Skeletal muscle tissue (tissue), 4 donors: ENCODE results near the gene ABHD12. TPM values are rescaled to one million over a fixed set of nuclear protein-coding genes. Genes with fewer than 3 reads are reported as not detected.

ENCODE experiments used
- H3K27ac ChIP-seq: one replicate; pipeline ENCODE4 v1.7.0; 2013; ENCODE audit warnings: mild to moderate bottlenecking, low read depth, low read length, inconsistent platforms
- H3K27me3 ChIP-seq, 3 donors: one replicate each; pipeline ENCODE4 v1.7.0; 2013; ENCODE audit warnings: low read length in 3 of 3; ENCODE audit not compliant: control insufficient read depth in 3 of 3, insufficient read depth in 3 of 3
- H3K36me3 ChIP-seq, 3 donors: one replicate each; pipeline ENCODE4 v1.7.0; 2013; ENCODE audit warnings: low read length in 3 of 3; ENCODE audit not compliant: control insufficient read depth in 3 of 3, insufficient read depth in 3 of 3
- H3K4me1 ChIP-seq, 3 donors: one replicate each; pipeline ENCODE4 v1.7.0; 2013; ENCODE audit warnings: low read length in 3 of 3, mild to moderate bottlenecking in 3 of 3; ENCODE audit not compliant: control insufficient read depth in 3 of 3, insufficient read depth in 3 of 3
- H3K4me3 ChIP-seq, 3 donors: one replicate each; pipeline ENCODE4 v1.7.0; 2013; ENCODE audit warnings: low read length in 3 of 3
- H3K9ac ChIP-seq, 3 donors: one replicate each; pipeline ENCODE4 v1.7.0; 2013; ENCODE audit warnings: low read length in 3 of 3, mild to moderate bottlenecking in 3 of 3, moderate library complexity in 2 of 3, low read depth in 1 of 3
- H3K9me3 ChIP-seq, 3 donors: one replicate each; pipeline ENCODE4 v1.7.0; 2013; ENCODE audit warnings: low read length in 3 of 3; ENCODE audit not compliant: control insufficient read depth in 3 of 3
- total RNA-seq: library from RNA; depleted of rRNA; stranded (reverse); fragments of >200 nt; gene quantifications from one replicate; pipeline ENCODE4 v1.2.3, GENCODE V29; 2014
- donor health status: Osteomylitis.

ABHD12 gene
- total RNA-seq, 1 donor from 2014 or later = 29.7 TPM

GRCh38 chr20:25372584-25373336 is 17.9 kb downstream of the ABHD12 start:
- no peak overlapping the region for H3K27ac ChIP-seq
- H3K9ac ChIP-seq = no peak overlapping the region
- no peaks in the 10 kb centered on the region for H3K27me3 ChIP-seq
- H3K4me1 ChIP-seq = peaks cover 0 to 3% (median 2%) of the 10 kb centered on the region in 3 donors
- no peaks in the 10 kb centered on the region for H3K36me3 ChIP-seq
- H3K4me3 ChIP-seq = no peak overlapping the region
- H3K9me3 ChIP-seq = no peaks in the 10 kb centered on the region

- H3K9ac ChIP-seq = no peak overlapping the region
- H3K36me3 ChIP-seq = no peaks in the 10 kb centered on the region
- H3K4me1 ChIP-seq = no peaks in the 10 kb centered on the region
- no peak overlapping the region for H3K4me3 ChIP-seq
- H3K9me3 ChIP-seq = no peaks in the 10 kb centered on the region
- no peak overlapping the region for H3K27ac ChIP-seq
- H3K27me3 ChIP-seq = no peaks in the 10 kb centered on the region
Measured at GRCh38 chr20:25369971-25370370, 20.7 kb downstream of the ABHD12 start.

- Histone ChIP-seq H3K27ac (no peak overlapping the region), H3K9me3 (no peaks in the 10 kb centered on the region), H3K9ac (no peak overlapping the region), H3K4me3 (no peak overlapping the region), H3K36me3 (no peaks in the 10 kb centered on the region), H3K27me3 (no peaks in the 10 kb centered on the region), H3K4me1 (peaks cover 0 to 3% (median 0%) of the 10 kb centered on the region in 3 donors)
Measured at GRCh38 chr20:25369529-25369928, 21.1 kb downstream of the ABHD12 start.

- H3K4me3 ChIP-seq = no peak overlapping the region
- no peaks in the 10 kb centered on the region for H3K9me3 ChIP-seq
- H3K27ac ChIP-seq = no peak overlapping the region
- H3K36me3 ChIP-seq = no peaks in the 10 kb centered on the region
- H3K9ac ChIP-seq = no peak overlapping the region
- H3K27me3 ChIP-seq = no peaks in the 10 kb centered on the region
- peaks cover 0 to 3% (median 0%) of the 10 kb centered on the region in 3 donors for H3K4me1 ChIP-seq
Measured at GRCh38 chr20:25368976-25369375, 21.7 kb downstream of the ABHD12 start.

GRCh38 chr20:25368526-25368925 is 22.1 kb downstream of the ABHD12 start:
- Histone ChIP-seq H3K9ac (no peak overlapping the region), H3K4me3 (no peak overlapping the region), H3K27ac (no peak overlapping the region), H3K27me3 (no peaks in the 10 kb centered on the region), H3K9me3 (no peaks in the 10 kb centered on the region), H3K4me1 (peaks cover 0 to 3% (median 0%) of the 10 kb centered on the region in 3 donors), H3K36me3 (no peaks in the 10 kb centered on the region)

GRCh38 chr20:25364879-25365699 is 25.5 kb downstream of the ABHD12 start:
- no peaks in the 10 kb centered on the region for H3K36me3 ChIP-seq
- no peaks in the 10 kb centered on the region for H3K9me3 ChIP-seq
- no peak overlapping the region for H3K4me3 ChIP-seq
- H3K9ac ChIP-seq = no peak overlapping the region
- peaks cover 0 to 3% (median 0%) of the 10 kb centered on the region in 3 donors for H3K4me1 ChIP-seq
- H3K27ac ChIP-seq = no peak overlapping the region
- no peaks in the 10 kb centered on the region for H3K27me3 ChIP-seq

- Histone ChIP-seq H3K4me3 (no peak overlapping the region), H3K9me3 (no peaks in the 10 kb centered on the region), H3K36me3 (no peaks in the 10 kb centered on the region), H3K27ac (no peak overlapping the region), H3K4me1 (peaks cover 0 to 3% (median 0%) of the 10 kb centered on the region in 3 donors), H3K27me3 (no peaks in the 10 kb centered on the region), H3K9ac (no peak overlapping the region)
Measured at GRCh38 chr20:25364180-25364788, 26.4 kb downstream of the ABHD12 start.

GRCh38 chr20:25361287-25361683 is 29.4 kb downstream of the ABHD12 start:
- Histone ChIP-seq H3K27ac (no peak overlapping the region), H3K9me3 (no peaks in the 10 kb centered on the region), H3K4me1 (peaks cover 0 to 3% (median 0%) of the 10 kb centered on the region in 3 donors), H3K4me3 (no peak overlapping the region), H3K27me3 (no peaks in the 10 kb centered on the region), H3K9ac (no peak overlapping the region), H3K36me3 (no peaks in the 10 kb centered on the region)

GRCh38 chr20:25360631-25361286 is 29.9 kb downstream of the ABHD12 start:
- H3K27ac ChIP-seq = no peak overlapping the region
- no peak overlapping the region for H3K4me3 ChIP-seq
- H3K4me1 ChIP-seq = peaks cover 0 to 3% (median 0%) of the 10 kb centered on the region in 3 donors
- H3K9me3 ChIP-seq = no peaks in the 10 kb centered on the region
- no peaks in the 10 kb centered on the region for H3K27me3 ChIP-seq
- H3K36me3 ChIP-seq = no peaks in the 10 kb centered on the region
- no peak overlapping the region for H3K9ac ChIP-seq
